Stimulated activated CD4-positive, alpha-beta T cell treated with anti-CD3 and anti-CD28 coated beads, Interleukin-4, amount 100 ng/mL, for 4 hours (primary cell): Measurements from ENCODE around the gene PLEKHM2.

Experiments
- DNase-seq, 2 experiments: peaks; one replicate each; pipeline ENCODE4 v3.0.0-alpha.2; 2020

Gene PLEKHM2

DNA sequence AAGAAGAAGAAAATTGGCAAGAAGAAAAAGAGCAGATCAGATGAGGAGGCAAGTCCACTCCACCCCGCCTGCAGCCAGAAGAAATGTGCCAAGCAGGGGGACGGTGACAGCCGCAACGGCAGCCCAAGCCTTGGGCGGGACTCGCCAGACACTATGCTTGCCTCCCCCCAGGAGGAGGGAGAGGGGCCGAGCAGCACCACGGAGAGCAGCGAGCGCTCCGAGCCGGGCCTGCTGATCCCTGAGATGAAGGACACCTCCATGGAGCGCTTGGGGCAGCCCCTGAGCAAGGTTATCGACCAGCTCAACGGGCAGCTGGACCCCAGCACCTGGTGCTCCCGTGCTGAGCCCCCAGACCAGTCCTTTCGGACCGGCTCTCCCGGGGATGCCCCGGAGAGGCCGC lies 42.9 kb downstream of the PLEKHM2 start:
- DNase-seq = no peak

- no peak for DNase-seq
These were observed 43.3 kb downstream of the PLEKHM2 start for GRCh38 chr1:15727424-15727823.

DNA sequence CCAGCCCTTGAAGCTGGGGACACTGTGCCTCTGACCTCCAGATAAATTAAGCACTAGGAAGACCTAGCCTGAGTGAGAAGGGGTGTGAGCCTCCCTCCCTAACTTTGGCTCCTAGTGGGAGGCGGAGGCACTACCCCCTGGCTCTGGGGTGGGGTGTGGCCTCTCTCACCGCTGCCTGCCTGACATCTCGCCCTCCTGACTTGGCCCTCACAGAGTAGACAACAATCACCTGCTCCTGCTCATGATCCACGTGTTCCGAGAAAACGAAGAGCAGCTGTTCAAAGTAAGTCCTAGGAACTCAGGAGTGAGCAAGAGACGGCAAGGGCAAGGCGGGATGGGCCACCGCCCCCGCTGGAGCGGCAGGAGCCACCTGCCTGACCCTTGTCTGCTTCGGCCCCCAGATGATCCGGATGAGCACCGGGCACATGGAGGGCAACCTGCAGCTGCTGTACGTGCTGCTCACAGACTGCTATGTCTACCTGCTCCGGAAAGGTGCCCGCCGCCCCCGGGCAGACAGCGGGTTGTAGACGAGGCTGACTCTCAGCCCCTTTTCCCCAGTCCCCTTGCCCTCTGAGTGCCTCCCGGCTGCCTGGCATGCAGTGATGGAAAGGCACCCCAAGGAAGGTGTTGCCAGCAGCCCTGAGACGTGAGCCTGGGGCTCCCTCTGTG lies 43.9 kb downstream of the PLEKHM2 start:
- DNase-seq = no peak

DNA sequence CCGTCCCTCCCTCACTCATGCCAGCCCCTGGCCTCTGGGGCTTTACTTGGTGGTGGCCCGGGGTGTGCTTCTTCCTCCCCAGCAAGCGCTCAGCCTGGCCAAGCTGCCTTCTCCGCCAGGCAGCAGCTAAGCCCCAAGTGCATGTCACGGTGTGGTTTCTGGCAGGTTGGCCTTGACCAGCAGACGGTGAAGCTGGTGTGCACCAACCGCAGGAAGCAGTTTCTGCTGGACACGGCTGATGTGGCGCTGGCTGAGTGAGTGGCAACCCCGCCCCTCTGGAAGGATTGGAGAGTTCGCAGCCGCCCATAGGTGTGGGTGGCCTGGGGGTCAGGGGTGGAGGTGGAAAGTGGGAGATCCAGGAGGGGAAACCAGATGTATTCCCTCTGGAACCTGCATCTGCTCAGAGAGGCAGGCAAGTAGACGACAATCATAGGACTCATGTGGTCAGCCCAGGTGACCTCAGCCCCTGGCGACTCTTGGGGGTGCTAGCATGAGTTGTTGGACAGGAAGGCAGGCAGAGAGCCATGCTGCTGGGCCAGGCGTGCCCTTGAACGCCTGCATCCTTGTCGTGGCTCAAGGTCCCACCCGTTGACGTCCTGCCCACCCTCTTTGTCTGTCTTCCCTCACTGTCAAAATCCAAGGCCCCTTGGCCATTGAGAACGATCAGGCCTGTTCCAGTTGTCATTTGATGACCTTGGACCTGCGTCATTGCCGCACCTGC lies 45.0 kb downstream of the PLEKHM2 start:
- no peak for DNase-seq

- no peak for DNase-seq
These were observed 46.3 kb downstream of the PLEKHM2 start for GRCh38 chr1:15730423-15730822.

DNA sequence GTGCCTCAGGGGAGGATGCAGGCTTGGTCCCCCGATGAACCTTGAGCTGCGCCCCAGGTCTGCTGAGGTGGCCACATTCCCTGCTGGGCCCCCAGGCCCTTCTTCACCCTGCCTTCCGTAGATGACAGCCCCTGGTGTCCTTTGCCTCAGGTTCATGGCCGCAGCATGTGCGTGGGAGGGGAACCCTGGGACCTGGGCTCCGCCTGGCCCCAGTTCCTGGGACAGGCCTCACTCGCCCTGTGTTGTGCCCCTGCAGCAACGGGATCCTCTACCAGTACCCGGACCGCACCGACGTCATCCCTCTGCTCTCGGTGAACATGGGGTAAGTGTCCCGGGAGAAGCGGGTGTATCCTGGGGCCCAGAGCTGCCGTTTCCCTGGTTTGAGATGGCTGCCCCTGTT lies 46.8 kb downstream of the PLEKHM2 start:
- DNase-seq = no peak

GRCh38 chr1:15731735-15732685 lies 47.9 kb downstream of the PLEKHM2 start:
- no peak for DNase-seq

DNA sequence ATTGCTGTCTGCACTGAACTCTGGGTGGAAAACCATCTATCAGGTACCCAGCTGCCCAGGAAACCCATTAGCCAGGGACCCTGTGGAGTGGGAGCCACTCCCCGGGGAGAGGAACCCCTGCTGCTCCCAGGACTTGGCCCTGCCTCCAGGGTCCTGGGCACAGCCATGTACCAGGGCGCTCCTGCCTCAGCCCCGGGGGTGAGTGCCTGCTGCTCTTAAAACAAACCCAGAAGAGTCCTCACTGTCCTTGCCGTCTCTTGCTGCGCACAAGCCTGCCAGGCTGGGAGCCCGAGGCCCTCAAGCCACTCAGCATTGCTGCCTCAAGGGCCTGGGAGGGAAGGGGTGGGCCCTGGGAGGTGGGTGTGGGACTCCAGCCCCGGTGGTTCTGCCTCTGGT lies 48.6 kb downstream of the PLEKHM2 start:
- no peak for DNase-seq

GRCh38 chr1:15733218-15733725 lies 49.2 kb downstream of the PLEKHM2 start:
- no peak for DNase-seq

DNA sequence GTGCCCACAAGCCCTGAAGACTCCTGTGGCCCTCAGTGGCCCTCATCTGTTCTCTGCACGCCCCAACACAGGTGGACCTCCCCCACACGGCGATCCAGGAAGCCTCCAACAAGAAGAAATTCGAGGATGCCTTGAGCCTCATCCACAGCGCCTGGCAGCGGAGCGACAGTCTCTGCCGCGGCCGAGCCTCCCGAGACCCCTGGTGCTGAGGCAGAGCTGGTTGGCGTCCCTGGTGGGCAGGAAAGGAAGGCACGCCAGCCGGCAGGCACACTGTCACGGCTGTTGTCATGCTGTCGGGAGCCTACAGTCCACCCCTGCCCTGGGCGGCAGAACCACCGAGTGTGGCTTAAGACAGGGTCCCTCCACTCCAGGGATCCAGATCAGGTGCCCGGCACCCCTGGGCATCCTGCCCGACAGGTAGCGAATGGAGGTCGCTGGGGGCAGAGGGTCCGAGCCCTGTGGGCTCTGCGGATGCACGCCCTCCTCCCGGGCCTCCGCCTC lies 49.7 kb downstream of the PLEKHM2 start:
- DNase-seq = no peak

GRCh38 chr1:15734296-15734695 lies 50.2 kb downstream of the PLEKHM2 start:
- DNase-seq = no peak

DNA sequence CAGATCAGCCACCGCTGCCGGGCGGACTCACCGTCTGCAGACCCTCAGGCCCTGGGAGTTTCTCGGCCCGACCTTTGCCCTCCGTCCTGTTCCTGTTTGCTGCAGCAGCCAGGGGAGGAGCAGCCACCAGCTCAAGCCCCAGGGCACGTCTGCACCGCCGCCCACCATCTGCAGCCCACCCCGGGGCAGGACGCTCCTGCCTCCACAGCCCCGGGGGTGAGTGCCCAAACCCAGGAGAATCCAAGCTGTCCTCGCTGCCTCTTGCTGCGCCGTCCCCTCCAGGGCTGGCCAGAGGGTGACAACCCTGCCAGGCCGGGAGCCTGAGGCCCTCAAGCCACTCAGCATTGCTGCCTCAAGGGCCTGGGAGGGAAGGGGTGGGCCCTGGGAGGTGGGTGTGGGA lies 50.8 kb downstream of the PLEKHM2 start:
- DNase-seq = no peak

DNA sequence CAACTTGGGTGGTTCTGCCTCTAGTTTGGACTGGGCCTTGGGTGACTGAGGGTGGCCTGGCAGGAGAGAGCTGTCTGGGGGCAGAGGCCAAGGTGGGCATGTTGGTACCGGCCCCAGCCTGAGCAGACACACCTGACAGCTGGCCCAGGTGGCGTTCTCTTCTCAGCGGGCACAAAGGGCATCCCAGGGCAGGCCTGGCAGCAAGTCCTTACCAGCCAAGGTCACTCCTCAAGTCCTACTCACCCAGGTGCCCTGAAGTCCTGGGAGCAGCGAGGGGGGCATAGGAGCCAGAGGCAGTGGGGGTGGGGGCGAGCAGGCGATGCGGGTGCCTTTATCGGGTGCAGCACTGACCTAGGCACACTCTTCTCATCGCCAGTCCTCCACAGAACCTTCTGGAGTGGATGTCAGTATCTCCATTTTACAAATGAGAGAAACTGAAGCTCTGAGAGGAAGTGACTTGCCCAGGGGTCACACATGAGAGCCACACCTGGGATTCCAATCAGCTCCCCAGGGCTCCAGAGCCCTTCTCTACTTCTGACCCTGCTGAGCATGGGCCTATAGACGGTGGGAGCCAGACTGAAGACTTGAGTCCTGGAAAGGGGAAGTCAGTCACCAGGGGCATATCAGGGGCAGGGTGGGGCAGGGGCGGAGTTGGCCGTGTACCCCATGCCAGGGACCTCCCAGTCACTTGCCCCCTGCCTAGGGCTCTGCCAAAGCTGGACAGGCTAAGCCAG lies 51.4 kb downstream of the PLEKHM2 start:
- DNase-seq = no peak

- no peak for DNase-seq
These were observed 52.1 kb downstream of the PLEKHM2 start, which contains the start of gene SLC25A34 for GRCh38 chr1:15736038-15736891. SLC25A34 (plus strand) TSS chr1:15736258; CDS start chr1:15736486, 228 bp downstream.

DNA sequence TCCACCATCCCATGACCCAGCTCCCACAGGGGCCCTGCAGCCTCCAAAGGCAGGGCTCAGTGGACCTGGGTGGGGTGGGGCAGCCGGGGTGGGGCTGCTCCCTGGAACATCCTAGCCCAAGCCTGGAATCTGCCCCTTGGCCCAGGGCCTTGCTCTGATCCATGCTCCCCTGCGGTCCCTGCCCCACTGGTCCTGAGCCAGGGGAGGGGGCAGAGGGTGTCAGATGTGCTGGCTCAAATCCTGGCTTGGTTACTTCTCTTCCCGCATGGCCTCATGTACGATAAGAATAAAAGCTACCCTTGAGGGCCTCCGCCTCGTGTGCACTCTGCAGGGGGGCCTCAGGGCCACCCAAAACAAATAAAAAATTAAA lies 52.8 kb downstream of the PLEKHM2 start:
- no peak for DNase-seq

DNA sequence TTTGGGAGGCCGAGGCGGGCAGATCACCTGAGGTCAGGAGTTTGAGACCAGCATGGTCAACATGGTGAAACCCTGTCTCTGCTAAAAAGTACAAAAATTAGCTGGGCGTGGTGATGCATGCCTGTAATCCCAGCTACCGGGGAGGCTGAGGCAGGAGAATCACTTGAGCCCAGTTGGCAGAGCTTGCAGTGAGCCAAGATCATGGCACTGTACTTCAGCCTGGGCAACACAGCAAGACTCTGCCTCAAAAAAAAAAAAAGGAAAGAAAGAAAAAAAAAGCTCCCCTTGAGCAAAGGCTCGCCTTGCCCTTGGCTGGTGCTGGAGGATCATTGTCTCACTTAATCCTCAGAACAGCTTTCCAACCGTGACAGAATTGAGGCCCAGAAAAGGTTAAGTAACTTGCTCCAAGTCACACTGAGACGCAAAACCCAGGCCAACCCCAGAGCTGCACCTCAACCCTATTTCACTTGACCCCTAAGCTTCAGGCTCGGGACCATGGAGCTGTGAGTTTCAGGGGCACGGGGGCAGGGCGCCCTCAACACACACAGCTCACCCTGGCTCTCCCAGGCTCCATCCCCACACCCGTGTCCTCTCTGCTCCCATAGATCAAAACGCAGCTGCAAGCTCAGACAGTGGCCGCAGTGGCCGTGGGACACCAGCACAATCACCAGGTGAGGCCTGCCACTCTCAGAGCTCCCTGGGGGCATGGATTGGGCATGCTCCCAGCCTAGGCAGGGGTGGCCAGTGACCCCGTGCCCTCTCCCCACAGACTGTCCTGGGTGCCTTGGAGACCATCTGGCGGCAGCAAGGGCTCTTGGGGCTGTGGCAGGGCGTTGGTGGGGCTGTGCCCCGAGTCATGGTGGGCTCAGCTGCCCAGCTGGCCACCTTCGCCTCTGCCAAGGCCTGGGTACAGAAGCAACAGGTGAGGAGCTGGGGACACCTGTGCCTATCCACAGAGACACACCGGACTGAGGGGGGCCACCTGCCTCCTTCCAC lies 53.5 kb downstream of the PLEKHM2 start:
- DNase-seq = no peak

GRCh38 chr1:15738416-15739113 lies 54.4 kb downstream of the PLEKHM2 start:
- no peak for DNase-seq

- no peak for DNase-seq
These were observed 55.1 kb downstream of the PLEKHM2 start for GRCh38 chr1:15739259-15739658.

DNA sequence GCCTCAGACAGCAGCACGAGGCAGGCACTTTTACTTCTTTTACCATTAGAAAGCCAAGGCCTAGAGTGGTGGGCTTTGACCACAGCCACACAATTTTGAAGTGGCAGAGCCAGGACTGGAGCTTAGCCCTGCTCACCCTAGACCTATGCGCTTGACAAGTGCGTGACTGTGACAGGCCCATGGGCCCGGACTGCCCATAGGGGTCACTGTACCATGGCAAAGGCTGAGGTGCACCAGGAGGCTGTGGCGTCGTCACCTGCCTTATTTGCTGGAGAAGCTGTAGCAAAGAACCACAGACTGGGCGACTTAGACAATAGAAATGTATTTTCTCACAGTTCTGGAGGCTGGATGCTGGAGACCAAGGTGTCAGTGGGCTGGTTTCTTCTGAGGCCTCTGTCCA lies 55.6 kb downstream of the PLEKHM2 start:
- no peak for DNase-seq
